HL-60 (cell line): ENCODE results near the gene ANKS1A.

ENCODE experiments used
- POLR2AphosphoS5 ChIP-seq: IDR thresholded peaks from 2 replicates; pipeline ENCODE4 v1.6.1; 2012; ENCODE audit warnings: low read depth
- SPI1 ChIP-seq: IDR thresholded peaks from 2 replicates; pipeline ENCODE4 v1.6.1; 2012; ENCODE audit warnings: low read depth, mild to moderate bottlenecking, borderline replicate concordance
- TF ChIP-seq, protein P1 (sequence below): IDR thresholded peaks from one replicate; pipeline ENCODE4 v1.5.1; 2011; ENCODE audit warnings: low read length, control low read depth, inconsistent platforms; ENCODE audit not compliant: insufficient read depth

GRCh38 chr6:35040398-35040797 lies 151.3 kb downstream of the ANKS1A start:
- TF ChIP-seq, protein P1, sequence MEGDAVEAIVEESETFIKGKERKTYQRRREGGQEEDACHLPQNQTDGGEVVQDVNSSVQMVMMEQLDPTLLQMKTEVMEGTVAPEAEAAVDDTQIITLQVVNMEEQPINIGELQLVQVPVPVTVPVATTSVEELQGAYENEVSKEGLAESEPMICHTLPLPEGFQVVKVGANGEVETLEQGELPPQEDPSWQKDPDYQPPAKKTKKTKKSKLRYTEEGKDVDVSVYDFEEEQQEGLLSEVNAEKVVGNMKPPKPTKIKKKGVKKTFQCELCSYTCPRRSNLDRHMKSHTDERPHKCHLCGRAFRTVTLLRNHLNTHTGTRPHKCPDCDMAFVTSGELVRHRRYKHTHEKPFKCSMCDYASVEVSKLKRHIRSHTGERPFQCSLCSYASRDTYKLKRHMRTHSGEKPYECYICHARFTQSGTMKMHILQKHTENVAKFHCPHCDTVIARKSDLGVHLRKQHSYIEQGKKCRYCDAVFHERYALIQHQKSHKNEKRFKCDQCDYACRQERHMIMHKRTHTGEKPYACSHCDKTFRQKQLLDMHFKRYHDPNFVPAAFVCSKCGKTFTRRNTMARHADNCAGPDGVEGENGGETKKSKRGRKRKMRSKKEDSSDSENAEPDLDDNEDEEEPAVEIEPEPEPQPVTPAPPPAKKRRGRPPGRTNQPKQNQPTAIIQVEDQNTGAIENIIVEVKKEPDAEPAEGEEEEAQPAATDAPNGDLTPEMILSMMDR, result no peak
- TF ChIP-seq POLR2AphosphoS5 (no peak), SPI1 (no peak)
